GM21526 (cell line): ENCODE data around the gene IFNA2.
"Not testable (repeated sequence)": the region's sequence is repeated elsewhere in the genome, so short reads cannot be mapped to it uniquely, and the experiment has no call there.

ENCODE experiments used
- ATAC-seq: cut with Tn5 transposase; IDR thresholded peaks from one replicate; pipeline ENCODE4 v1.9.1; 2021; ENCODE audit warnings: moderate library complexity; ENCODE audit not compliant: unreplicated experiment, low FRiP score

The IFNA2 gene

GRCh38 chr9:21383627-21384026 lies 1.6 kb downstream of the IFNA2 start:
- no peak for ATAC-seq

GRCh38 chr9:21381448-21382339 lies 3.5 kb downstream of the IFNA2 start:
- ATAC-seq: peak; percentile 98

- not testable (repeated sequence) for ATAC-seq
These were observed 13.7 kb downstream of the IFNA2 start for GRCh38 chr9:21371467-21371866.

GRCh38 chr9:21367957-21368356 lies 17.2 kb downstream of the IFNA2 start, which contains the start of gene IFNA13:
Gene IFNA13, minus strand, starts transcription at chr9:21368057. Its CDS starts 47 bp downstream, at chr9:21368010.
- ATAC-seq: no peak

- ATAC-seq: peak; percentile 93
These were observed 18.0 kb downstream of the IFNA2 start for GRCh38 chr9:21367169-21367568.

- ATAC-seq: no peak
These were observed 22.9 kb downstream of the IFNA2 start for GRCh38 chr9:21362287-21362686.

- ATAC-seq: peak; percentile 91
These were observed 27.4 kb downstream of the IFNA2 start for GRCh38 chr9:21357479-21358460.

GRCh38 chr9:21350787-21351186 lies 34.4 kb downstream of the IFNA2 start, which contains the start of gene IFNA6:
Gene IFNA6, minus strand, starts transcription at chr9:21350887. Its CDS starts 0 bp downstream, at chr9:21350887.
- no peak for ATAC-seq

GRCh38 chr9:21348430-21348970 lies 36.7 kb downstream of the IFNA2 start:
- no peak for ATAC-seq

GRCh38 chr9:21340735-21341134 lies 44.5 kb downstream of the IFNA2 start:
- no peak for ATAC-seq

- ATAC-seq: no peak
These were observed 48.7 kb downstream of the IFNA2 start for GRCh38 chr9:21336457-21336856.

- ATAC-seq: peak; percentile 84
These were observed 50.2 kb downstream of the IFNA2 start, which contains the start of gene KLHL9 for GRCh38 chr9:21334701-21335632. Gene KLHL9, minus strand, starts transcription at chr9:21335404. Its CDS starts 545 bp downstream, at chr9:21334859.
